ENCODE results near the gene WDR59. TPM values are rescaled to one million over a fixed set of nuclear protein-coding genes. Genes with fewer than 3 reads are reported as not detected.

Gene WDR59
- total RNA-seq, 1 donor from 2014 or later, result 23.7 TPM

GRCh38 chr16:74825016-74825415 is 159.9 kb downstream of the WDR59 start:
- DNase-seq (ENCODE audit: extremely low read depth, low read depth, low spot score), result no peak

Other genes with a start within 250 kb of the WDR59 start
- gene FA2H, start 210.3 kb downstream of the WDR59 start, total RNA-seq, result 0.34 TPM in 1 of 2 replicates, not detected in the other
- 39.3 and 50.2 TPM in 2 replicates for gene ZNRF1, start 13.9 kb upstream of the WDR59 start, total RNA-seq
- 0.12 and 0.73 TPM in 2 replicates for gene LDHD, start 131.7 kb upstream of the WDR59 start, total RNA-seq
- 8.2 and 11.9 TPM in 2 replicates for gene ZFP1, start 163.4 kb upstream of the WDR59 start, total RNA-seq
- not detected in 2 replicates for gene CTRB2, start 222.0 kb upstream of the WDR59 start, total RNA-seq
- gene CTRB1, start 233.9 kb upstream of the WDR59 start, total RNA-seq, result not detected in 2 replicates